ENCODE measurements around the gene PUS1. TPM values are rescaled to one million over a fixed set of nuclear protein-coding genes. Genes with fewer than 3 reads are reported as not detected.
"Not testable (repeated sequence)": the region's sequence is repeated elsewhere in the genome, so short reads cannot be mapped to it uniquely, and the experiment has no call there.

PUS1 gene
- total RNA-seq, 2 experiments from 2014 or later = 37.7 to 38.8 TPM

DNA sequence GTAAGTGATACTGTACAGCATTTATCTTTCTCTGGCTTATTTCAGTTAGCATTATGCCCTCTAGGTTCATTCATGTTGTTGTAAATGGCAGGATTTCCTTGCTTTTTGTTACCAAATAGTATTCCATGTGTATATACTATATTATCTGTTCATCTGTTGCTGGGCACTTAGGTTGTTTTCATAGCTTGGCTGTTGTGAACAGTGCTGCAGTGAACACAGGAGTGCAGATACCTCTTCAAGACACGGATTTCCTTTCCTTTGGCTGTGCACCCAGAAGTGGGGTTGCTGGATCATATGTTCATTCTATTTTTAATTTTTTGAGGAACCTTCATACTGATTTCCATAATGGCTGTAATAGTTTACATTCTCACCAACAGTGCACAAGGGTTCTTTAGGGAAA lies 42.1 kb downstream of the PUS1 start:
- no peak for DNase-seq
- Mint-ChIP-seq H3K4me3 (no peak overlapping the region), H3K27ac (no peak overlapping the region), H3K36me3 (ENCODE audit: low read depth) (peaks cover 5% of the 10 kb centered on the region), H3K9me3 (no peaks in the 10 kb centered on the region), H3K27me3 (ENCODE audit: low read depth) (no peaks in the 10 kb centered on the region), H3K4me1 (ENCODE audit: low read depth) (peaks cover 25% of the 10 kb centered on the region)
- intact Hi-C loops (cut with micrococcal nuclease) = no loop called here
- CTCF ChIA-PET = no interaction called here

DNA sequence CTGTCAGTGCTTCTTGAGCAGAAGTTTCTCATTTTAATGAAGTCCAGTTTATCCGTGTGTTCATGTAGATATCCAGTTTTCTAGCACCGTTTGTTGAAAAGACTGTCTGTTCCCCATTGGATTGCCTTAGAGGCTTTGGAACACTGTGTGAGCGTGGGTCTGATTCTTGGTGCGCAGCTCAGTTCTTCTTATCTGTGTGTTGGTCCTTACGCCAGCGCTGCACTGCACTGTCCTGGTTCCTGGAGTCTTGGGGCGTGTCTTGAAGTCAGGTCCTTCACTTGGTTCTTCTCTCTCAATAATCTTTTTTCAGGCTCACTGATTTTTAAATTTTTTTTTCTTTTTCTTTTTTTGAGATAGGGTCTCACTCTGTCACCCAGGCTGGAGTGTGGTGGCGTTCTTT lies 46.2 kb downstream of the PUS1 start:
- H3K27me3 Mint-ChIP-seq (ENCODE audit: low read depth) = no peaks in the 10 kb centered on the region
- no peak overlapping the region for H3K27ac Mint-ChIP-seq
- DNase-seq = no peak
- H3K4me1 Mint-ChIP-seq (ENCODE audit: low read depth) = peaks cover 9% of the 10 kb centered on the region
- no peak overlapping the region for H3K4me3 Mint-ChIP-seq
- intact Hi-C loops (cut with micrococcal nuclease) = no loop called here
- no peaks in the 10 kb centered on the region for H3K9me3 Mint-ChIP-seq
- peaks cover 5% of the 10 kb centered on the region for H3K36me3 Mint-ChIP-seq (ENCODE audit: low read depth)
- CTCF ChIA-PET = no interaction called here

DNA sequence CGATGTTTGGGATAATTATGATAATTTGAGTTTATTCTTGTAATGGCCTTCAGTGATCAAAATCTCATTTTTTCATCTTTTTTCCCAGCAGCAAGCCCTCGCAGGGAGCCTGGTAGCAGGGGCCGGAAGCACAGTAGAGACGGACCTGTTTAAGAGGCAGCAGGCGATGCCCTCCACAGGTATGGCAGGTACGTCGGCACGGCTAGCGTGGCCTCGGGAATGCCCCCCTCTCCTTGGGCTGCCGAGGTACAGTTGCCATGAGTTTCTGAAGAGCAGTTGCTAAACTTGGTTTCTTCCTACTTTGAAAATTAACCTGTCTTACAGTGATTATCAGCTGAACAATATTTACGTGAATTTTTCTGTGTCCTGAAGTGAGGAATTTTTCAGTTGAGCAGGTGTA lies 50.5 kb downstream of the PUS1 start:
- CTCF ChIA-PET = no interaction called here
- no peak overlapping the region for H3K27ac Mint-ChIP-seq
- H3K9me3 Mint-ChIP-seq = no peaks in the 10 kb centered on the region
- intact Hi-C loops (cut with micrococcal nuclease) = no loop called here
- no peak for DNase-seq
- H3K4me3 Mint-ChIP-seq = no peak overlapping the region
- H3K36me3 Mint-ChIP-seq (ENCODE audit: low read depth) = peaks cover 14% of the 10 kb centered on the region
- H3K27me3 Mint-ChIP-seq (ENCODE audit: low read depth) = no peaks in the 10 kb centered on the region
- H3K4me1 Mint-ChIP-seq (ENCODE audit: low read depth) = peaks cover 9% of the 10 kb centered on the region

DNA sequence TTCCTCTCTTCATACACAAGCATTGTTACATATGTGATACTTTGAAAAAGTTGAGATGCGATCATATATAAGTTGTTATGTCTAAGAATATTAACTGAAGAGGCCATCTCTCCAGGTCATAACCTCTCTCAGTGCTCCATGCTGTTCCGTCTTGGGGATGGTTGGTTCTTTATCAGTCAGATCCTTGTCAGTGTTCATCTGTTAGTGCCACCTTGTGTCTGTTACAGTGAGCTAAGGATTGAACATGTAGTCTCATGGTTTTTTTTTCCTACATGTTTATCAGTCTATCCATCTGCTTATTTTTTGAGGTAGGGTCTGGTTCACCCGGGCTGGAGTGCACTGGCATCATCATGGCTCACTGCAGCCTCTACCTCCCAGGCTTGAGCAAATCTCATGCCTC lies 51.2 kb downstream of the PUS1 start:
- peaks cover 9% of the 10 kb centered on the region for H3K4me1 Mint-ChIP-seq (ENCODE audit: low read depth)
- no peaks in the 10 kb centered on the region for H3K9me3 Mint-ChIP-seq
- no peaks in the 10 kb centered on the region for H3K27me3 Mint-ChIP-seq (ENCODE audit: low read depth)
- no peak for DNase-seq
- H3K4me3 Mint-ChIP-seq = no peak overlapping the region
- no peak overlapping the region for H3K27ac Mint-ChIP-seq
- peaks cover 16% of the 10 kb centered on the region for H3K36me3 Mint-ChIP-seq (ENCODE audit: low read depth)
- CTCF ChIA-PET = interaction anchor here (0.6 kb wide), 1 partner anchor 626 kb away, joined by 4 read pairs; no protein-coding TSS in a partner anchor
- intact Hi-C loops (cut with micrococcal nuclease) = no loop called here

DNA sequence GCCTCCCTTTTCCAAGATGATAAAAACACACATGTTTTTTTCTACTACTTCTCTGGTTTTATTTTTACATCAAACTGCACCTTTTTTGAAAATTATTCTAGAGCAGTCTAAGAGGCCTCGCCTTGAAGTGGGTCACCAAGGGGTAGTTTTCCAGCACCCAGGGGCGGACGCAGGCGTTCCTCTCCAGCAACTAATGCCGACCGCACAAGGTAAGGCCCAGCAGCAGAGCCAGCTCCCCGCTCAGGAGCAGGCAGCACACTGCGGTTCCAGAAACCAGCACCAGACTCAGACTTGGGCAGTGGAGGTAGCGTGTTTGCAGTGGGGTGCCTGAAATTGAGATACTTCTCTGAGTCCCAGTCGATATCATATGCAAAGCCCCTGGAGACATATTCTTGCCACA lies 52.3 kb downstream of the PUS1 start:
- H3K27ac Mint-ChIP-seq = no peak overlapping the region
- no peak overlapping the region for H3K4me3 Mint-ChIP-seq
- peaks cover 6% of the 10 kb centered on the region for H3K4me1 Mint-ChIP-seq (ENCODE audit: low read depth)
- intact Hi-C loops (cut with micrococcal nuclease) = no loop called here
- H3K27me3 Mint-ChIP-seq (ENCODE audit: low read depth) = no peaks in the 10 kb centered on the region
- CTCF ChIA-PET = no interaction called here
- DNase-seq = no peak
- peaks cover 15% of the 10 kb centered on the region for H3K36me3 Mint-ChIP-seq (ENCODE audit: low read depth)
- no peaks in the 10 kb centered on the region for H3K9me3 Mint-ChIP-seq

DNA sequence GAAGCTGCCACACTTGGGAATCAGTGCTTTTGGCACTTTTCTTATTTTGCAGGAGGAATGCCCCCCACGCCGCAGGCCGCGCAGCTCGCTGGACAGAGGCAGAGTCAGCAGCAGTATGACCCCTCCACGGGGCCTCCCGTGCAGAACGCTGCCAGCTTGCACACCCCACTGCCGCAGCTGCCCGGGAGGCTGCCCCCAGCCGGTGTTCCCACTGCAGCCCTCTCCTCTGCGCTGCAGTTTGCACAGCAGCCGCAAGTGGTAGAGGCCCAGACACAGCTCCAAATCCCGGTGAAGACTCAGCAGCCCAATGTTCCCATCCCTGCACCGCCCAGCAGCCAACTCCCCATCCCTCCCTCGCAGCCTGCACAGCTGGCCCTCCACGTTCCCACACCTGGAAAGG lies 53.0 kb downstream of the PUS1 start:
- Mint-ChIP-seq H3K27me3 (ENCODE audit: low read depth) (no peaks in the 10 kb centered on the region), H3K36me3 (ENCODE audit: low read depth) (peaks cover 19% of the 10 kb centered on the region), H3K9me3 (no peaks in the 10 kb centered on the region), H3K4me1 (ENCODE audit: low read depth) (peaks cover 6% of the 10 kb centered on the region), H3K4me3 (no peak overlapping the region), H3K27ac (no peak overlapping the region)
- DNase-seq = no peak
- intact Hi-C loops (cut with micrococcal nuclease) = no loop called here
- CTCF ChIA-PET = interaction anchor here (0.6 kb wide), 1 partner anchor 115 kb away, joined by 3 read pairs; no protein-coding TSS in a partner anchor

DNA sequence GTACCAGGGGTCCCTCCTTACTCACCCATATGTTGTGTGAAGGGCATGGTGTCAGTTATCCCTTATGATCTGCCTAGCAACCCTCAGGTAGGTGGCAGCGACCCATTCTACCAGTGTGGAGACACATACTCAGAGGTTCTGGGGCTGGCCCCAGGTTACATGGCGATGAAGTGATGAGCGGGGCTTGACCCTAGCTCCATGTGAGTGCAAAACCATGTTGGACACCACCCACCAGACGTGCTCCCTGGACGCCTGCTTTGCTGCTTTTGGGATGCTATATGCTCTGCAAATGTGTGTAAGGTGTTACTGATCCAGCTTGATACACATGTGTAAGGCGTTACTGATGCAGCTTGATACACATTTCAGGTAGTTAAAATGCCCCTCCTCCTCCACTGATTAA lies 54.0 kb downstream of the PUS1 start:
- H3K27ac Mint-ChIP-seq = no peak overlapping the region
- CTCF ChIA-PET = no interaction called here
- peaks cover 25% of the 10 kb centered on the region for H3K36me3 Mint-ChIP-seq (ENCODE audit: low read depth)

DNA sequence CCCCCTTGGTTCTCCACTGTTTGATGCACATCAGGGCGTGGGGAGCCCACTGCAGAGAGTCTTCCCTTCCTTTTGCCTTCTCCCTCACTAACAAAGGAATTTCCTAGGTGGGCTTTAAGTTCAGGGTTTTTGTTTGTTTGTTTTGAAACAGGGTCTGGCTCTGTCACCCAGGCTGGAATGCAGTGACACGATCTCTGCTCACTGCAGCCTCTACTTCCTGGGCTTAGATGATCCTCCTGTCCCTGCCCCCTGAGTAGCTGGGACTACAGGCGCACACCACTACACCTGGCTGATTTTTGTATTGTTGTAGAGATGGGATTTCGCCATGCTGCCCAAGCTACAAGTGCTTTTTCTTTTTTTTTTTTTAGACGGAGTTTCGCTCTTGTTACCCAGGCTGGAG lies 54.5 kb downstream of the PUS1 start:
- no peak for DNase-seq
- intact Hi-C loops (cut with micrococcal nuclease) = no loop called here
- Mint-ChIP-seq H3K27me3 (ENCODE audit: low read depth) (no peaks in the 10 kb centered on the region), H3K4me1 (ENCODE audit: low read depth) (peaks cover 3% of the 10 kb centered on the region), H3K36me3 (ENCODE audit: low read depth) (peaks cover 25% of the 10 kb centered on the region), H3K27ac (no peak overlapping the region), H3K4me3 (no peak overlapping the region), H3K9me3 (no peaks in the 10 kb centered on the region)
- CTCF ChIA-PET = no interaction called here

More for the DNA sequence above, 54.0 kb downstream of the PUS1 start:
- Mint-ChIP-seq H3K4me3 (no peak overlapping the region), H3K4me1 (ENCODE audit: low read depth) (peaks cover 3% of the 10 kb centered on the region), H3K9me3 (no peaks in the 10 kb centered on the region), H3K27me3 (ENCODE audit: low read depth) (no peaks in the 10 kb centered on the region)
- intact Hi-C loops (cut with micrococcal nuclease) = no loop called here
- DNase-seq = no peak

DNA sequence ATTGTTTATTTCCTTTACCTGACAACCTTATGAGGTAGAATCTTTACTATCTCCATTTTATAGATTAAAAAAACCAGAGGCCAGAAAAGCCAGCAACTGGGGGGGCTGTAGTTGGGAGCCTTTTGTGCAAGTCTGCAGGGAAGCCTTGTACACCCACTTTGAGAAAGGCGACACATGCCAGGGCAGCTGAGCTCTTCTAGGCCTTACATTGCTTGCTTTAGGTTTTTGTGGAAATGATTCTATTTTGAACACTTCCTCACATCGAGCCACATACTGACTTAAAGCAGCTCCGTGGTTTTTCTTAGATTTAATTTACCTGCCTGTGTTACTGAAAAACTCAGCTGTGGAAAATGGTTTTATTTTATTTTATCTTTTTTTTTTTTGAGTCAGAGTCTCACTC lies 55.3 kb downstream of the PUS1 start:
- Mint-ChIP-seq H3K4me3 (no peak overlapping the region), H3K27me3 (ENCODE audit: low read depth) (no peaks in the 10 kb centered on the region), H3K4me1 (ENCODE audit: low read depth) (peaks cover 3% of the 10 kb centered on the region), H3K36me3 (ENCODE audit: low read depth) (peaks cover 25% of the 10 kb centered on the region), H3K9me3 (no peaks in the 10 kb centered on the region), H3K27ac (no peak overlapping the region)
- DNase-seq = no peak
- intact Hi-C loops (cut with micrococcal nuclease) = no loop called here
- CTCF ChIA-PET = no interaction called here

DNA sequence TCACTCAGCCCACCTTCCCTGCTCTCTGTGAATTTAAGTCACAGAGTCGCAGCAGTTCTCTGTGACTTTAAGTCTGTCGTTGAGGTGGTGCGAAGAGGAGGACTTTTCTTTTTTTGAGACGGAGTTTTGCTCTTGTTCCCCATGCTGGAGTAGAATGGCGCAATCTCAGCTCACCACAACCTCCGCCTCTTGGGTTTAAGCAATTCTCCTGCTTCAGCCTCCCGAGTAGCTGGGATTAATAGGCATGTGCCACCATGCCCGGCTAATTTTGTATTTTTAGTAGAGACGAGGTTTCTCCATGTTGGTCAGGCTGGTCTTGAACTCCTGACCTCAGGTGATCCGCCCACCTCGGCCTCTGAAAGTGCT lies 56.4 kb downstream of the PUS1 start:
- CTCF ChIA-PET = interaction anchor here (0.6 kb wide), 1 partner anchor 102 kb away, joined by 3 read pairs; no protein-coding TSS in a partner anchor
- H3K9me3 Mint-ChIP-seq; intact Hi-C loops (cut with micrococcal nuclease); H3K27ac Mint-ChIP-seq; H3K4me1 Mint-ChIP-seq (ENCODE audit: low read depth); DNase-seq; H3K27me3 Mint-ChIP-seq (ENCODE audit: low read depth); H3K4me3 Mint-ChIP-seq: not testable (repeated sequence)
- H3K36me3 Mint-ChIP-seq (ENCODE audit: low read depth) = peaks cover 30% of the 10 kb centered on the region

DNA sequence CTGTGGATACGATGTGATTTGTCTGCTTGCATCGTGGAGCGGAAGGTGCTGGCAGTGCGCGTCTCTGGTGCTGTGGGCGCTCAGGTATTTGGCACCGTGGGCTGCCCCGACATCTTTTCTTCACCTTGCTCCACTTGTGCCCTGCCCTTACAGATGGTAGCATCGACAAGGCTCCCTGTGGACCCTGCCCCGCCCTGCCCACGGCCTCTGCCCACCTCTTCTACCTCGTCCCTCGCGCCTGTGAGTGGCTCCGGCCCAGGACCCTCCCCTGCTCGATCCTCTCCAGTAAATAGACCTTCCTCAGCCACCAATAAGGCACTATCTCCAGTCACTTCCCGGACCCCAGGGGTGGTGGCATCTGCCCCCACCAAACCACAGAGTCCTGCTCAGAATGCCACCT lies 57.3 kb downstream of the PUS1 start:
- CTCF ChIA-PET = no interaction called here

DNA sequence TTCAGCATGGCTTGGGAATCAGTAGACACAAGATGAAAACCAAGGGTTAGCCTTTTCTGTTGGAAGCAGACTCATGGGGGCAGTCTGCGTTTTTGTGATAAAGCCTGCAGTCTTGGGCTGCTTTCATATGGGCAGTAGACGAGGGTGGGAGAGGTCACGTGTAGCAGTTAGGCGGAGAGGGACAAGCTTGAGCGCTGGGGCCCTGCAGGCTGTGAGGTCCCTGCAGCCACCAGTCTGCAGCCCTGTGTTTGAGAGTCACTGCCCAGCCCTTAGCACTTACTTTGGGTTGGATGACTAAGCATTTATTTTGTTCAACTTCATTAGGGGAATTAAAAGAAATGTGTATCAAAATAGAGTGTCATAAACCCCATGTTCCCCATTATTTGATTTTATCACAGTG lies 57.8 kb downstream of the PUS1 start:
- no peaks in the 10 kb centered on the region for H3K27me3 Mint-ChIP-seq (ENCODE audit: low read depth)
- no peaks in the 10 kb centered on the region for H3K9me3 Mint-ChIP-seq
- CTCF ChIA-PET = no interaction called here
- H3K4me1 Mint-ChIP-seq (ENCODE audit: low read depth) = no peaks in the 10 kb centered on the region
- H3K36me3 Mint-ChIP-seq (ENCODE audit: low read depth) = peaks cover 31% of the 10 kb centered on the region
- intact Hi-C loops (cut with micrococcal nuclease) = no loop called here
- DNase-seq = no peak
- no peak overlapping the region for H3K4me3 Mint-ChIP-seq
- no peak overlapping the region for H3K27ac Mint-ChIP-seq

More for the DNA sequence above, 57.3 kb downstream of the PUS1 start:
- DNase-seq = no peak
- H3K4me3 Mint-ChIP-seq = no peak overlapping the region
- H3K27me3 Mint-ChIP-seq (ENCODE audit: low read depth) = no peaks in the 10 kb centered on the region
- H3K9me3 Mint-ChIP-seq = no peaks in the 10 kb centered on the region
- H3K4me1 Mint-ChIP-seq (ENCODE audit: low read depth) = no peaks in the 10 kb centered on the region
- peaks cover 34% of the 10 kb centered on the region for H3K36me3 Mint-ChIP-seq (ENCODE audit: low read depth)
- H3K27ac Mint-ChIP-seq = peak overlapping the region; percentile 40
- intact Hi-C loops (cut with micrococcal nuclease) = no loop called here

DNA sequence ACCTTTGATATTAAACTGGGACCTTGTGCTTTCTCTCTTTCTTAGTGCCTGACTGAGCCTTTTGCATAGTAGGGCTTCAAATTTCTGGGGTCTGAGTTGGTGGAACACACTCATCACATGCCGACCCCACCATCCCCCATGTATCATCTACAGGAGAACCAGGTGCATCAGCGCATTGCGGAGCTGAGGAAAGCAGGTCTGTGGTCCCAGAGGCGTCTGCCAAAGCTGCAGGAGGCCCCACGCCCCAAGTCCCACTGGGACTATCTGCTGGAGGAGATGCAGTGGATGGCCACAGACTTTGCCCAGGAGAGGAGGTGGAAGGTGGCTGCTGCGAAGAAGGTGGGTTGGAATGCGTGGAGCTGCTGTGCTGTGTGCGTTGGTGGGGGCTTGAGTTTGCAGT lies 58.5 kb downstream of the PUS1 start:
- DNase-seq = no peak
- H3K4me3 Mint-ChIP-seq = no peak overlapping the region
- CTCF ChIA-PET = no interaction called here
- H3K9me3 Mint-ChIP-seq = no peaks in the 10 kb centered on the region
- peaks cover 35% of the 10 kb centered on the region for H3K36me3 Mint-ChIP-seq (ENCODE audit: low read depth)
- H3K4me1 Mint-ChIP-seq (ENCODE audit: low read depth) = no peaks in the 10 kb centered on the region
- intact Hi-C loops (cut with micrococcal nuclease) = no loop called here
- H3K27me3 Mint-ChIP-seq (ENCODE audit: low read depth) = no peaks in the 10 kb centered on the region
- H3K27ac Mint-ChIP-seq = peak overlapping the region; percentile 54

Data from activated naive CD4-positive, alpha-beta T cell treated with anti-CD3 and anti-CD28 coated beads for 36 hours (primary cell).